NAMALWA (cell line): ENCODE measurements around the gene PIANP.

Source experiments
- DNase-seq: peaks from one replicate; pipeline ENCODE4 v3.0.0-alpha.2; 2015; ENCODE audit warnings: low spot score

PIANP gene

GRCh38 chr12:6703631-6704030 is 3.0 kb upstream of the PIANP start:
- DNase-seq, result peak; percentile 64

GRCh38 chr12:6701078-6701768 is 608 bp upstream of the PIANP start:
- no peak for DNase-seq

DNA sequence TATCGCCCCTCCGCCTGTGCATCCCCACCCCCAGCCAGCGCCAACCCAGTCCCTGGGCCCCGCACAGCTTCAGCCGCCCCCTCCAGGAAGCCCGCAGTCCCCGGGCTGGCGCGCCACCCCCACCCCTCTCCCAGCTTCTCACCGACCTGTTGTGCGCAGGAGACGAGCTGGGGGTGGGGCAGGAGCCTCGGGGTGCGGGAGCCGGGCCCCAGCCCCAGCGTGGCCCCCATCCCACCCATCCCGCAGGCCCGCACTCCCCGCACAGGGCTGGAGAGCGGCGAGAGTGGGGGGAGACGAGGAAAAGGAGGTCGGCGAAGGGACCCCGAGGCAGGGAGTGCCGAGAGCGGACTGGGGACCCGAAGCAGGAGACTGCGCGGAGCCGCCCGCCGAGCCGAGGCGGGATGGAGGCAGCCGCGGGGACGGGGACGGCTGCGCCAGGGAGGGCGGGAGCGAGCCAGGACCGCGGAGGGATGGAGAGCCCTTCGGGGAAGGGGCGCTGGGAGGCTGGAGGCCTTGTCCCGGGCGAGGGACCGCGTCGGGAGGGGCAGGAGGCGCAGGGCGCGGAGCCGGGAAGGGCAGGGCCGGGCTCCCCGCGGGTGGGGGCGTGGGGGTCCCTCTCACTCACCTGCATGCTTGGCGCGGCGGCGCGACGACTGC is 498 bp downstream of the PIANP start:
- DNase-seq, result no peak

- no peak for DNase-seq
These were observed 1.2 kb downstream of the PIANP start for GRCh38 chr12:6699259-6699988.

GRCh38 chr12:6698352-6699046 is 2.1 kb downstream of the PIANP start:
- no peak for DNase-seq

DNA sequence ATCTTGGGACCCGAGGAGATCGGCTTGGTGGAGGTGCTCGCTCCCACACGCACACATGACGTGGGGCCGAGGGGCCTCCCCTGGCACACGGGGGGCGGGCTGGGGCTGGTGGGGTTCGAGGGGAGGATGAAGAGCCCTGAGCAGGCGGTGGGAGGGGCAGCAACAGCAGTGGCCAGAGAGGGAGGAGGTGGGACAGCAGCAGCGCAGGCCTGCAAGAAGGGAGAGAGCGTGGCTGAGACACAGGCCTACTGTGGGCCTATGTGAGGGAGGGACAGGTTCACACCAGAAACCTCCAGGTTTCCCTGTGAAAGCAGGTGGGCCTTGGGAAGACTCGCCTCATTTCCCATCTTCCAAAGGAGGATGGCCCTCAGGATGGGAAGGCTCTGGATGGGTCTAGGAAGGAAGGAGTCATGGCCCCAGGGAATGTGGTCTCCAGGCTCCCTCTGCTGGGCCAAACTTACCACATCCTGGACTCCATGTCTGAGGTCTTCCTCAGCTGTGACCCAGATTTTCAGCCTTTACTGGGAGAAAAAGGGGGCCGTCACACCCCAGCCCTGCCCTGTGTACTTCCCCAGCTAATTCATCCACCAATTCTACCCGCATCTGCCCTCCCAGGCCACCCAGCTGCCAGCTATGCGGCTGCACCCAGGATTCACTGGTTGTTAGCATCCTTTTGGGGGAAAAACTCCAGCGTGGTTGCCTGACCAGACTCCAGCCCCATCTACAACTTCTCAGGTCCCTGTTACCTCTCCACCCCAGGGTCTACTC is 2.8 kb downstream of the PIANP start:
- peak; percentile 49 for DNase-seq

DNA sequence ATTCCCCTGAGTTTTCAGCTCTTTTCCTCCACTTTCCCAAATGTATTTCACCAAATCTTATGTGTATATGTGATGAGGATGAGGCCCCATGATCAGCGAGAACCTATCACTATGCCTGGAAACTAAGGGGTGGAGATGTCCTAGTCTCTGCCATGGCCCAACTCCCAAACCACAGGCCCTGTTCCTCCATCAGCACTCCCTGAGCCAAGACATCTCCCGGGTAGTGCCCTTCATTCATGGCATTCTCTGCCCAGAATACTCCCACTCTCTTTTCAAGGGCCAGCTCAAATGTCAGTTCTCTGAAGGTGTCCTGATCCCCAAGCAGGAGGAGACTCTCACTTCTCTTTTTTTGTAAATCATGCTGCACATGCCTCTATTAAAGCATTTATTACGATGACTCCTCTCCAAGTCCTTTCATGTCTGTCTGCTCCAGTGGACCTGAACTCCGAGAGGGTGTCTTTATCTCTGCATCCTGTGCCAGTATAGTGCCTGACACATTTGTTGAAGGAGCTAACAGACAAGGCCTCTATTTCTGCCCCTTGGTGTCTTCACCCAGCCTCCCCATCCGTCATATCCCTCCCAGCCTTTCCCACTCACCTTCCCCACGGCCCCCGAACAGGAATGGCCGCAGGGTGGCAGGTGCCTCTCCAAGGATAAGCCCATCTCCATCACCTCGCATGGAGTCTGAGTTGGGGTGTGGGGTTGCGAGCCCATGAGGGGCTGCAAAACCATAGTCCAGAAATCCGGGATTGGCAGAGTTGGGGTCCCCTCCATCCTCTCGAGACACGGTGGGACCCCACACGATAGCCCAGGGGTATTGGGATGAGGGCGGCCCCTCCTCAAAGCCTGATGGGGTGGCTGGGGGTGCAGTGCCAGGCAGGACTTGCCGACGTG is 3.7 kb downstream of the PIANP start:
- peak; percentile 97 for DNase-seq

DNA sequence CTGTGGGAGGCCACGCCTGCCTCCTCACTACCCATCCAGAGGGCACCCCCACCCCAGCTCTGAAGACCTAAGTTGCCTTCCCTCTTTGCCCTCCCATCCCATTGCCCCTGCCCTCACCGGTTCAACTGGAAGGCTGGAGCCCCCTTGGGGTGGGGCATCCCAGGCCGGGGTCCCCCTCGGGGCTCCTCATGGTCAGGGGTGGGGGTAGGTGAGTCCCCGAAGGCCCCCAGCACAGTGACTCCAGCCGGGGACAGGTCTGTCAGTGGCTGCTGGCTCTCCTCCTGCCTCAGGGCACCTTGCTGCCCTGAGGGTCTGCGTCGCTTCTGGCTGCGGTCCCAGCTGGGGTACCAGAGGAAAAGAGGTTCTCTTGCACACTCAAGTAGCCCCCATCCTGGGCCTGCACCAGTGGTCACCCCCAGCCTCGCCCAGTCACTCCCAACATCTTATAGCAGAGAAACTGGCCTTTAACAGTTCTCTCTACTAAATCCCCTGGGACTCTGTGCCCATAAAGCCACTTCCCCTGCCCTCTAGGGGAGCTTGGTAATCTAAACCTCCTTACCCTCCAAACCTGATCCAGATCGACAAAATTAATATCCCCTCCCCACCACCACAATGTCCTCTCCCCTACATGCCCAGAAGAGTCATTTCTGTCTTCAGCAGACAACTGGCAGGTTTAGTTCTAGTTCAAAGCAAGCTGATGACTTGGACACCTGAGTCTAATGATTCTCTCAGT is 5.1 kb downstream of the PIANP start:
- DNase-seq, result peak; percentile 50

DNA sequence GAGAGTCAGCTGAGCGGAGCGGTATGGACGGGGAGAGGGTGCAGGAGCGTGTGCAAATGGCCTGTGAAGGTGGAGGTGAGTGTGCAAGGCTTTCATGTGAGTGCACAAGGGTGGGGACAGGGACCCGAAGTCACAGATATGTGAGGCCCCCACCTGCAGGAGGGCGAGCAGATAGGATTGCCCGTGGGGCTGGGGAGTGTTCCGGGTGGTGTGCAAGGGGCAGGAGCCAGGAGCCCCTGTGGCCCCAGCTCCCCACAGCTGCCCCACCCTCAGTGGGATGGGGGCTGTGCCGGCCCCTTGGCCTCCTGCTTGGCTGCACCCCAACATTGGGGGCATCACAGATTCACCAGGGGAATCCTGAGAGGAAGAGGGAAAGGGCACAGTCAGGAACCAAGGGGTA is 5.9 kb downstream of the PIANP start:
- DNase-seq, result no peak

DNA sequence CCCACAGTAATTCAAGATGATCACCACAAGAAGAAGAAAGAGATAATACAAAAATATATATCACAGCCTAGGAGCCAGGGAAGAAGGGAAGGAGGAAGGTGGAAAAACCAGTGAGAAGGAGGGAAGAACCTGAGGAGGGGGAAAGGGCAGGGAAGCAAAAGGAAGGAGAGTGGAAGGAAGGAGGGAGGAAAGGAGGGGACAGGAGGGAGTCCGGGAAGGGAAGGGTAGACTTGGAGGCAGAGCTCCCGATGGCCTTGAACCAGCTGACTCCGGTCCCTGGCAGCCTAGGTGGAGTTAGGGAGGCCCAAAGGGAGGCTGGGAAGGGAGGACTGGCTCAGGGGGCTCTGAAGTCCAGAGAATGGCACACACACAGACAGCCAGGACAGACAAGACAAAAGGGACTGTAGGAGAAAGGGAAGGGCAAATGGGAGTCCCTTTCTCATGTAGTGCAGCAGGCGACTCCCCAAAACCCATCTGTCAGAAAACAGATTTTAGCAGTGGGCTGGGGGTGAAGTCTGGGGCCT is 6.7 kb downstream of the PIANP start:
- no peak for DNase-seq

GRCh38 chr12:6692888-6693287 is 7.7 kb downstream of the PIANP start:
- no peak for DNase-seq

GRCh38 chr12:6691473-6691872 is 9.1 kb downstream of the PIANP start:
- no peak for DNase-seq

- DNase-seq, result peak; percentile 99
These were observed 11.4 kb downstream of the PIANP start, which contains the start of gene ZNF384 for GRCh38 chr12:6688999-6689882. Gene ZNF384 (minus strand): TSS chr12:6689375. CDS start chr12:6679520, 9,855 bp downstream.

DNA sequence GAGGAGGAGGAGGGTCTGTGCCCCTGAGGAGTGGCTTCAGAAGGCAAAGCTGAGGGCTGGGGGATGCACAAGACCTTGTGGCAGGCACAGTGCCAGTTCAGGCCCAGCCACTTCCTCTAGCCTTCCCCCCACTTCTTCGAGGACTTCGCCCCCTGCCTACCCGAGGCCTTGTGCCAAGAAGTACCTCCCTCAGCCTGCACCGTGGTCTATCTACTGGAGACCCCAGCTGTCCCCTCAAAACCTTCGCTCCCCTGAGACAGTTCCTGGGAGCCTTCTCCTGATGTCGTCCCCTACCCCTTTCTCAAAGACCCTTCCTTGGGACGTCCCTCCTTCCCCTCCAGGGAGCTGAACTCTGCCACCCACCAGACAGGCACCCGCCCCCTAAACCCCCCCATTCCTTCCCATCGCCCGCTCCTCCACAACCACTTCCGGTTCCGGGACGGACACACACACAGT is 12.0 kb downstream of the PIANP start:
- DNase-seq, result peak; percentile 82

- no peak for DNase-seq
These were observed 14.8 kb downstream of the PIANP start for GRCh38 chr12:6685814-6686213.

- peak; percentile 74 for DNase-seq
These were observed 16.0 kb downstream of the PIANP start for GRCh38 chr12:6684609-6685008.

GRCh38 chr12:6676962-6677361 is 23.7 kb downstream of the PIANP start:
- no peak for DNase-seq

GRCh38 chr12:6672143-6672542 is 28.5 kb downstream of the PIANP start:
- no peak for DNase-seq
